Neural crest cell (in vitro differentiated cells): ENCODE measurements around the gene PLN. TPM values are rescaled to one million over a fixed set of nuclear protein-coding genes. Genes with fewer than 3 reads are reported as not detected.

Experiments
- DNase-seq: peaks from one replicate; pipeline ENCODE4 v3.0.0; 2021; ENCODE audit warnings: low read depth, mixed read lengths, low spot score
- H3K27ac Mint-ChIP-seq: one replicate; pipeline ENCODE4 v1.8.0; 2021; ENCODE audit warnings: mild to moderate bottlenecking, mixed read lengths; ENCODE audit not compliant: unreplicated experiment
- H3K27me3 Mint-ChIP-seq: 2 replicates; pipeline ENCODE4 v1.8.0; 2021; ENCODE audit warnings: low read depth, mild to moderate bottlenecking, mixed read lengths
- H3K36me3 Mint-ChIP-seq: 2 replicates; pipeline ENCODE4 v1.8.0; 2021; ENCODE audit warnings: low read depth, mild to moderate bottlenecking, mixed read lengths
- H3K4me1 Mint-ChIP-seq: 2 replicates; pipeline ENCODE4 v1.8.0; 2021; ENCODE audit warnings: mixed read lengths
- H3K4me3 Mint-ChIP-seq: one replicate; pipeline ENCODE4 v1.8.0; 2021; ENCODE audit warnings: mild to moderate bottlenecking, mixed read lengths
- H3K9me3 Mint-ChIP-seq: 2 replicates; pipeline ENCODE4 v1.8.0; 2021; ENCODE audit warnings: mixed read lengths
- total RNA-seq: library from RNA; stranded (reverse); gene quantifications from 2 replicates; pipeline ENCODE4 v1.2.1, GENCODE V29; 2021
- TF ChIP-seq, protein P1 (sequence below): fragments of 200-600 bp; sonication (generic); conservative IDR thresholded peaks from 2 replicates; pipeline ENCODE4 v1.5.0; 2021; ENCODE audit warnings: antibody characterized with exemption, mild to moderate bottlenecking

Gene PLN
- total RNA-seq, 1 donor from 2014 or later = not detected

DNA sequence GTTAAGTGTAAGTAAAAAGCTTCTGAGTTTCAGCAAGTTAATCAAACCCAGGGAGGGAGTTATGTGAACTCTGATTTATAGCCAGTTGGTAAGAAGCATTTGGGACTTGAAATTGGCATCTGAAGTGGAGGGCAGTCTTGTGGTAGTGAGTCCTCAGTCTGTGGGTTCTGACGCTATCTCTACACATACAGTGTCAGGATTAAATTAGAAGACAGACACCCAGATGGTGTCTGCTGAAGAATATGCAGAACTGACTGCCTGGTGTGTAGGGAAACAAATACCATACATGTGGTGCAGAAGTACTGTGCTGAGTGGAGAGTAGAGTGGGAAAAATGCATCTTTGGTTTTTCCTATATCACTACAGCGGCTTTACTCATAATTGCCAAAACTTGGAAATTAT, 43.5 kb upstream of the PLN start:
- Mint-ChIP-seq H3K27me3 (no peaks in the 10 kb centered on the region), H3K9me3 (no peaks in the 10 kb centered on the region), H3K4me3 (no peak overlapping the region), H3K4me1 (no peaks in the 10 kb centered on the region), H3K27ac (no peak overlapping the region), H3K36me3 (peaks cover 25% of the 10 kb centered on the region)
- TF ChIP-seq, protein P1, sequence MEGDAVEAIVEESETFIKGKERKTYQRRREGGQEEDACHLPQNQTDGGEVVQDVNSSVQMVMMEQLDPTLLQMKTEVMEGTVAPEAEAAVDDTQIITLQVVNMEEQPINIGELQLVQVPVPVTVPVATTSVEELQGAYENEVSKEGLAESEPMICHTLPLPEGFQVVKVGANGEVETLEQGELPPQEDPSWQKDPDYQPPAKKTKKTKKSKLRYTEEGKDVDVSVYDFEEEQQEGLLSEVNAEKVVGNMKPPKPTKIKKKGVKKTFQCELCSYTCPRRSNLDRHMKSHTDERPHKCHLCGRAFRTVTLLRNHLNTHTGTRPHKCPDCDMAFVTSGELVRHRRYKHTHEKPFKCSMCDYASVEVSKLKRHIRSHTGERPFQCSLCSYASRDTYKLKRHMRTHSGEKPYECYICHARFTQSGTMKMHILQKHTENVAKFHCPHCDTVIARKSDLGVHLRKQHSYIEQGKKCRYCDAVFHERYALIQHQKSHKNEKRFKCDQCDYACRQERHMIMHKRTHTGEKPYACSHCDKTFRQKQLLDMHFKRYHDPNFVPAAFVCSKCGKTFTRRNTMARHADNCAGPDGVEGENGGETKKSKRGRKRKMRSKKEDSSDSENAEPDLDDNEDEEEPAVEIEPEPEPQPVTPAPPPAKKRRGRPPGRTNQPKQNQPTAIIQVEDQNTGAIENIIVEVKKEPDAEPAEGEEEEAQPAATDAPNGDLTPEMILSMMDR = no peak
- DNase-seq = no peak

DNA sequence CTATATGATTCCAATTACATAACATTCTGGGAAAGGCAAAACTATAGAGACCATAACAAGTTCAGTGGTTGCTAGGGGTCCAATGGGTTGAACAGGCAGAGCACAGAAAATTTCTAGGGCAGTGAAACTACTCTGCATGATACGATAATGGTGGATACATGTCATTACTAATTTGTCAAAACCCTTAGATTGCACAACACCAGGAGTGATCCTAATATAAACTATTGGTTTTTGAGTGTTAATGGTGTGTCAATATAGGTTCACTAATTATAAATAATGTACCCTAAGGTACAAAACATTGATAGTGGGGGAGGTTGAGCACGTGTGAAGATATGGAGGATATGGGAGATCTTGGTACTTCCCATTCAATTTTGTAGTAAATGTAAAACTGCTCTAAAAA, 42.4 kb upstream of the PLN start:
- H3K4me1 Mint-ChIP-seq = no peaks in the 10 kb centered on the region
- H3K36me3 Mint-ChIP-seq = peaks cover 19% of the 10 kb centered on the region
- no peak overlapping the region for H3K4me3 Mint-ChIP-seq
- H3K27me3 Mint-ChIP-seq = no peaks in the 10 kb centered on the region
- TF ChIP-seq, protein P1 = no peak
- DNase-seq = no peak
- no peaks in the 10 kb centered on the region for H3K9me3 Mint-ChIP-seq
- H3K27ac Mint-ChIP-seq = no peak overlapping the region

DNA sequence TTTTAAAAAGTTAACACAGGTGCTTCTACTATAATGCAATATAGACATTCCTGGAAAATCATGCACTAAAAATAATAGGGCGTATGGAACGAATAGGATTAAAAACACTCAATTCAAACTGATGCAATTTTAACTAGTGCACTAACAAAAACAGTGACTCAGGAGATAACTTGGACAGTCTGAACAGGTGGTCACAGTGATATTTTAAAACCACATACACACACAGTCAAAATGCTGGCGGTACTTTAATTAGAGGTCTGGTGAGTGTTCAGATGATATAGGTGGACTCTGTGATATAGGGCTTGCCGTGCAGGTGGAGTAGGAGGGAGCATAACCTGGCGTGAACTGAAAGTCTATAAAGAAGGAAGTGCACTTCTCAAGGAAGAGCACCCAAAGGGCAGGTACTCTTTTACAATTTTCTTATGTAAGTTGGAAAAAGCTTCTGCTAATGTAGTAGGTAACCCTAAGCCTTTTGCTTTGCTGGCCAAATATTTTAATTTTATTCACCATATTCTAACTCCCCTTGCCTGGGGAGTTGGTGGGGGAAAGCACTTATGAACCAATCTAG, 41.9 kb upstream of the PLN start:
- Mint-ChIP-seq H3K27me3 (no peaks in the 10 kb centered on the region), H3K4me1 (no peaks in the 10 kb centered on the region), H3K4me3 (no peak overlapping the region), H3K36me3 (peaks cover 17% of the 10 kb centered on the region), H3K27ac (peak overlapping the region; percentile 72), H3K9me3 (no peaks in the 10 kb centered on the region)
- TF ChIP-seq, protein P1 = no peak
- DNase-seq = no peak

DNA sequence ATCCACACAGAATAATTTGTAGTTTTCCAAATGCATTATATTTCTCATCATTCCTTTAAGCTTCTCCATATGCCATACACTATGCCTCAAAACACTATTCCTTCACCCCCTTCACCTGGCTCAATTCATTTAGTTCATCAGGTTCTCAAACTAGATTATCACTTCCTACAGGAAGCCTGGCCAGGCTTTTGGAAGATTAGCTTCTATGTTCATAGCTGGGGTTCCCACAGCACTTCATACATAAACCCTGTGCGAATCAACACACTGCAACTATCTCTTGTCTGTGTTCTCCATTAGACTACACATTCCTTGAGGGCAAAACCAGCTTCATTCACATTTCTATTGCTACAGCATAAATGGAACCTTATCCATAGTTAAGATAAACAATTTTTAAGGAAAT, 40.5 kb upstream of the PLN start:
- TF ChIP-seq, protein P1 = no peak
- no peak overlapping the region for H3K4me3 Mint-ChIP-seq
- H3K27me3 Mint-ChIP-seq = no peaks in the 10 kb centered on the region
- no peaks in the 10 kb centered on the region for H3K9me3 Mint-ChIP-seq
- no peak for DNase-seq
- H3K4me1 Mint-ChIP-seq = no peaks in the 10 kb centered on the region
- no peak overlapping the region for H3K27ac Mint-ChIP-seq
- peaks cover 6% of the 10 kb centered on the region for H3K36me3 Mint-ChIP-seq

DNA sequence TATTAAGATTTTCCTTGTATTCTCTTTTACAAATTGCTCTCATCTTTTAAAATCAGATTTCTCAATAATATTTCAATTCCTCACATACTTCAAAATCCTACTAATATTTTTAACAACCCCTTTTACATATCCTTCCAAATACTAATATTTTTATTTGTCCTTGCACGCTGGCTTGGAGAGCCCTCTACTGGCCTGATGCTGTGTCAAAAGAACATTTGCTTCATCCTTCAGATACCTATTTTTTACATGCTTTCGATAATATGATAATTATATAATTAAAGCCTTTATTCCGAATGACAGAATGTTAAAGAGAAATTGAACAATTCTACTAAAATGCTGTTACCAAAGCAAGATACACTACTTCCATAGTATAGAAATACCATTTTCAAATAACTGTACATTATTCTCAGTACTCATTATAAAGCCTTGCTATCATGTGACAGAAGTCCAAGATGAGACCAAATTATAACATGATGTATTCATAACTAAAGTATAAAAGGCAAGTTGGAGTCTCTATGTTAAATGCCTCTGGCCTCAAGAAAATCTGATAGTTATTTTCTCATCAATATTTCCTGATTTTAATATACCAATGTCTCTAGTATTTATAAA, 39.0 kb upstream of the PLN start:
- no peak overlapping the region for H3K4me3 Mint-ChIP-seq
- no peaks in the 10 kb centered on the region for H3K9me3 Mint-ChIP-seq
- DNase-seq = no peak
- H3K27me3 Mint-ChIP-seq = no peaks in the 10 kb centered on the region
- no peaks in the 10 kb centered on the region for H3K4me1 Mint-ChIP-seq
- no peak overlapping the region for H3K27ac Mint-ChIP-seq
- H3K36me3 Mint-ChIP-seq = no peaks in the 10 kb centered on the region
- TF ChIP-seq, protein P1 = peak; percentile 80
